Lower lobe of right lung (tissue), 2 donors: ENCODE results near the gene CERS3. TPM values are rescaled to one million over a fixed set of nuclear protein-coding genes. Genes with fewer than 3 reads are reported as not detected.

Experiments used
- ATAC-seq, 2 donors: fragments of 200-7000 bp; cut with Tn5 transposase; one replicate each; pipeline ENCODE4 v1.9.1; 2020 to 2022; ENCODE audit warnings: mild to moderate bottlenecking in 2 of 2, moderate library complexity in 2 of 2
- DNase-seq: peaks from one replicate; pipeline ENCODE4 v3.0.0-alpha.2; 2020
- H3K27ac ChIP-seq: fragments of 200-600 bp; one replicate; pipeline ENCODE4 v1.8.0; 2022
- H3K27me3 ChIP-seq: fragments of 200-600 bp; one replicate; pipeline ENCODE4 v1.8.0; 2022; ENCODE audit warnings: low read depth
- H3K36me3 ChIP-seq: fragments of 200-600 bp; one replicate; pipeline ENCODE4 v1.8.0; 2022; ENCODE audit warnings: mild to moderate bottlenecking
- H3K4me1 ChIP-seq: fragments of 200-600 bp; one replicate; pipeline ENCODE4 v1.8.0; 2022
- H3K4me3 ChIP-seq: fragments of 200-600 bp; one replicate; pipeline ENCODE4 v1.8.0; 2022; ENCODE audit warnings: mild to moderate bottlenecking
- H3K9me3 ChIP-seq: fragments of 200-600 bp; one replicate; pipeline ENCODE4 v1.8.0; 2022
- CTCF ChIP-seq: fragments of 200-600 bp; IDR thresholded peaks from one replicate; pipeline ENCODE4 v1.8.0; 2022; ENCODE audit warnings: antibody characterized with exemption, mild to moderate bottlenecking
- intact Hi-C: fragments of 100-400 bp; cut with DNase I; formaldehyde crosslinking; loops from one replicate; pipeline ENCODE4 v1.11.0; 2022
- total RNA-seq: library from RNA; stranded (reverse); fragmentation: NEBNext Ultra II Directional; extraction: Animal tissue kit (Norgen Biotek cat#: 25700); gene quantifications from one replicate; pipeline ENCODE4 v1.2.1, GENCODE V29; 2021
- donor health status: DM: no; HTN: yes; CAD: no; lungs with severe emphysema.

Gene CERS3
- total RNA-seq, 1 donor from 2014 or later: not detected

- no peak for TF ChIP-seq CTCF
- intact Hi-C loops: no loop called here
- ATAC-seq: no peak
Measured at GRCh38 chr15:100393008-100393407, 135.7 kb downstream of the CERS3 start.

GRCh38 chr15:100385300-100386050 is 143.3 kb downstream of the CERS3 start:
- no peak for TF ChIP-seq CTCF
- DNase-seq (no peak), ATAC-seq (no peak)
- H3K27me3 ChIP-seq: no peaks in the 10 kb centered on the region
- H3K27ac ChIP-seq: no peak overlapping the region
- no peak overlapping the region for H3K4me3 ChIP-seq
- no peaks in the 10 kb centered on the region for H3K36me3 ChIP-seq
- peaks cover 29% of the 10 kb centered on the region for H3K9me3 ChIP-seq
- intact Hi-C loops: no loop called here
- H3K4me1 ChIP-seq: no peaks in the 10 kb centered on the region

More at GRCh38 chr15:100393008-100393407, 135.7 kb downstream of the CERS3 start:
- no peaks in the 10 kb centered on the region for H3K4me1 ChIP-seq
- DNase-seq: no peak
- no peak overlapping the region for H3K27ac ChIP-seq
- no peaks in the 10 kb centered on the region for H3K9me3 ChIP-seq
- no peak overlapping the region for H3K4me3 ChIP-seq
- no peaks in the 10 kb centered on the region for H3K36me3 ChIP-seq
- H3K27me3 ChIP-seq: no peaks in the 10 kb centered on the region

GRCh38 chr15:100384108-100384410 is 144.7 kb downstream of the CERS3 start:
- no peak for DNase-seq

GRCh38 chr15:100383302-100384107 is 145.2 kb downstream of the CERS3 start:
- Histone ChIP-seq H3K36me3 (no peaks in the 10 kb centered on the region), H3K27ac (no peak overlapping the region), H3K27me3 (no peaks in the 10 kb centered on the region), H3K4me1 (no peaks in the 10 kb centered on the region), H3K9me3 (peaks cover 30% of the 10 kb centered on the region), H3K4me3 (no peak overlapping the region)
- ATAC-seq: peak; percentile 54 to 74
- DNase-seq: no peak
- intact Hi-C loops: no loop called here
- TF ChIP-seq CTCF: peak; percentile 53

More at GRCh38 chr15:100384108-100384410, 144.7 kb downstream of the CERS3 start:
- peak; percentile 3 for TF ChIP-seq CTCF
- H3K4me3 ChIP-seq: no peak overlapping the region
- H3K9me3 ChIP-seq: peaks cover 30% of the 10 kb centered on the region
- intact Hi-C loops: no loop called here
- no peak overlapping the region for H3K27ac ChIP-seq
- no peaks in the 10 kb centered on the region for H3K36me3 ChIP-seq
- ATAC-seq: peak in 1 of 2 donors; percentile 43
- H3K27me3 ChIP-seq: no peaks in the 10 kb centered on the region
- no peaks in the 10 kb centered on the region for H3K4me1 ChIP-seq

- Histone ChIP-seq H3K27me3 (peaks cover 12% of the 10 kb centered on the region), H3K27ac (no peak overlapping the region), H3K4me3 (peak overlapping the region; percentile 47), H3K9me3 (peaks cover 6% of the 10 kb centered on the region), H3K4me1 (no peaks in the 10 kb centered on the region), H3K36me3 (no peaks in the 10 kb centered on the region)
- DNase-seq (no peak), ATAC-seq (peak in 1 of 2 donors; percentile 16)
- intact Hi-C loops: no loop called here
- no peak for TF ChIP-seq CTCF
Measured at GRCh38 chr15:100373942-100374341, 154.8 kb downstream of the CERS3 start.
